Neural progenitor cell (in vitro differentiated cells): ENCODE results near the gene MAMSTR. TPM values are rescaled to one million over a fixed set of nuclear protein-coding genes. Genes with fewer than 3 reads are reported as not detected.

ENCODE experiments used
- DNase-seq: peaks from one replicate; pipeline ENCODE4 v3.0.0-alpha.2; 2016; ENCODE audit warnings: low spot score
- H2AFZ ChIP-seq: fragments of 200-600 bp; sonication (generic); replicated peaks from 2 replicates; pipeline ENCODE4 v1.6.1; 2016; ENCODE audit warnings: antibody characterized with exemption
- H3F3A ChIP-seq: fragments of 200-600 bp; sonication (generic); 2 replicates; pipeline ENCODE4 v1.6.1; 2016; ENCODE audit warnings: antibody characterized with exemption, low read depth
- H3K27ac ChIP-seq: fragments of 200-600 bp; sonication (generic); 2 replicates; pipeline ENCODE4 v1.5.1; 2016; ENCODE audit warnings: mild to moderate bottlenecking
- H3K27me3 ChIP-seq: fragments of 200-600 bp; sonication (generic); 2 replicates; pipeline ENCODE4 v1.6.1; 2016; ENCODE audit warnings: mild to moderate bottlenecking, moderate library complexity
- H3K36me3 ChIP-seq: fragments of 200-600 bp; sonication (generic); 2 replicates; pipeline ENCODE4 v1.5.1; 2016
- H3K4me1 ChIP-seq: fragments of 200-600 bp; sonication (generic); 2 replicates; pipeline ENCODE4 v1.6.1; 2016; ENCODE audit warnings: mixed run types
- H3K4me2 ChIP-seq: fragments of 200-600 bp; sonication (generic); 2 replicates; pipeline ENCODE4 v1.6.1; 2016
- H3K4me3 ChIP-seq: fragments of 200-600 bp; sonication (generic); 2 replicates; pipeline ENCODE4 v1.5.1; 2016
- H3K79me2 ChIP-seq: fragments of 200-600 bp; sonication (generic); 2 replicates; pipeline ENCODE4 v1.6.1; 2016; ENCODE audit warnings: low read depth
- H3K9ac ChIP-seq: fragments of 200-600 bp; sonication (generic); 2 replicates; pipeline ENCODE4 v1.6.1; 2016
- H3K9me3 ChIP-seq: fragments of 200-600 bp; sonication (generic); 2 replicates; pipeline ENCODE4 v1.5.1; 2016; ENCODE audit warnings: low read depth
- H4K20me1 ChIP-seq: fragments of 200-600 bp; sonication (generic); 2 replicates; pipeline ENCODE4 v1.6.1; 2016; ENCODE audit warnings: low read depth
- H3K27ac Mint-ChIP-seq: 3 replicates; pipeline ENCODE4 v1.8.0; 2021; ENCODE audit warnings: mixed read lengths
- H3K27me3 Mint-ChIP-seq: 2 replicates; pipeline ENCODE4 v1.8.0; 2022; ENCODE audit warnings: low read depth, mild to moderate bottlenecking, inconsistent platforms, moderate library complexity, mixed read lengths; ENCODE audit not compliant: insufficient read depth
- H3K36me3 Mint-ChIP-seq: 3 replicates; pipeline ENCODE4 v1.8.0; 2021; ENCODE audit warnings: mixed read lengths
- H3K4me1 Mint-ChIP-seq: 3 replicates; pipeline ENCODE4 v1.8.0; 2021; ENCODE audit warnings: mixed read lengths
- H3K4me3 Mint-ChIP-seq: 3 replicates; pipeline ENCODE4 v1.8.0; 2021; ENCODE audit warnings: mild to moderate bottlenecking, moderate library complexity, mixed read lengths
- H3K9me3 Mint-ChIP-seq: 3 replicates; pipeline ENCODE4 v1.8.0; 2020; ENCODE audit warnings: mixed read lengths
- EZH2 ChIP-seq: fragments of 200-600 bp; sonication (generic); IDR thresholded peaks from 2 replicates; pipeline ENCODE4 v1.6.1; 2017; ENCODE audit warnings: antibody characterized with exemption, mild to moderate bottlenecking, moderate library complexity
- EZH2phosphoT487 ChIP-seq: fragments of 200-600 bp; sonication (generic); IDR thresholded peaks from 2 replicates; pipeline ENCODE4 v1.6.1; 2017; ENCODE audit warnings: antibody characterized with exemption
- total RNA-seq: library from RNA; depleted of rRNA; stranded (reverse); fragments of >200 nt; gene quantifications from 2 replicates; pipeline ENCODE4 v1.2.3, GENCODE V29; 2015; ENCODE audit warnings: low replicate concordance
- TF ChIP-seq, protein P1 (sequence below): fragments of 200-600 bp; sonication (generic); IDR thresholded peaks from 2 replicates; pipeline ENCODE4 v1.5.1; 2017; ENCODE audit warnings: antibody characterized with exemption, mild to moderate bottlenecking

MAMSTR gene
- total RNA-seq, 1 donor from 2014 or later: 1.2 TPM

DNA sequence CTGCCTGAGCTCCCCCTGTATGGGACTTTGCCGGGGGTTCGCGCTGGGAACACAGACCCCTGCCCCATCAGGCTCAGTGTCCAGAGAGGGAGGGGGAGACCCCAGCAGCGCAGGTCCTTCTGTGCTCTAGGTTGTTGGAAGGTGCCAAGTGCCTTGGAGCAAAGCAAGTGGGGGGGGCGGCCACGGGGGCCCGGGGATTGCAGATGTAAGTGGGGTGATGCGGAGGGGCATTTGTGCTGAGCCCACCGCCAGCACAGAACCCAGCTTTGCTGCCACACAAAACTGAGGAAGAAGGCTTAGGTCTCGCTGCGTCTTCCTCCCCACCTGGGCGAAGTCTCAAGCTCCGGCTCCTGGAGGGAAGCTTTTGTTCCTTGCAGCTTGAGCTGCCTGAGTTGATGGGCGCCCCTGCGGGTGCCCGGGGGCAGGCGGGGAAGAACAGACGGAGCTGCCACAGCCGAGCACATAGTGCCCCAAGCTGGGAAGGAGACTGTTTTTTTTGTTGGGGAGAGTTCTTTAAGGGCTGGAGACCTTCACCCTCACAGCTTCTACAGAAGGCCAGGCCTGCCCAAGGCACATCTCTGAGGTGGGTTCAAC lies 45.2 kb downstream of the MAMSTR start:
- no peak overlapping the region for H2AFZ ChIP-seq
- peak; percentile 39 for DNase-seq
- H3K9me3 ChIP-seq: no peaks in the 10 kb centered on the region
- no peaks in the 10 kb centered on the region for H3K36me3 ChIP-seq
- Mint-ChIP-seq H3K9me3 (peaks cover 6% of the 10 kb centered on the region), H3K27ac (no peak overlapping the region), H3K4me3 (no peak overlapping the region), H3K27me3 (peaks cover 4% of the 10 kb centered on the region), H3K36me3 (no peaks in the 10 kb centered on the region), H3K4me1 (peaks cover 35% of the 10 kb centered on the region)
- H3K79me2 ChIP-seq: no peaks in the 10 kb centered on the region
- TF ChIP-seq EZH2 (no peak), EZH2phosphoT487 (no peak)
- TF ChIP-seq, protein P1, sequence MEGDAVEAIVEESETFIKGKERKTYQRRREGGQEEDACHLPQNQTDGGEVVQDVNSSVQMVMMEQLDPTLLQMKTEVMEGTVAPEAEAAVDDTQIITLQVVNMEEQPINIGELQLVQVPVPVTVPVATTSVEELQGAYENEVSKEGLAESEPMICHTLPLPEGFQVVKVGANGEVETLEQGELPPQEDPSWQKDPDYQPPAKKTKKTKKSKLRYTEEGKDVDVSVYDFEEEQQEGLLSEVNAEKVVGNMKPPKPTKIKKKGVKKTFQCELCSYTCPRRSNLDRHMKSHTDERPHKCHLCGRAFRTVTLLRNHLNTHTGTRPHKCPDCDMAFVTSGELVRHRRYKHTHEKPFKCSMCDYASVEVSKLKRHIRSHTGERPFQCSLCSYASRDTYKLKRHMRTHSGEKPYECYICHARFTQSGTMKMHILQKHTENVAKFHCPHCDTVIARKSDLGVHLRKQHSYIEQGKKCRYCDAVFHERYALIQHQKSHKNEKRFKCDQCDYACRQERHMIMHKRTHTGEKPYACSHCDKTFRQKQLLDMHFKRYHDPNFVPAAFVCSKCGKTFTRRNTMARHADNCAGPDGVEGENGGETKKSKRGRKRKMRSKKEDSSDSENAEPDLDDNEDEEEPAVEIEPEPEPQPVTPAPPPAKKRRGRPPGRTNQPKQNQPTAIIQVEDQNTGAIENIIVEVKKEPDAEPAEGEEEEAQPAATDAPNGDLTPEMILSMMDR: no peak
- H3K9ac ChIP-seq: no peak overlapping the region
- H3K4me2 ChIP-seq: peak overlapping the region; percentile 33
- peaks cover 9% of the 10 kb centered on the region for H3F3A ChIP-seq
- peaks cover 25% of the 10 kb centered on the region for H3K4me1 ChIP-seq
- H4K20me1 ChIP-seq: no peaks in the 10 kb centered on the region
- H3K27ac ChIP-seq: no peak overlapping the region
- H3K4me3 ChIP-seq: no peak overlapping the region
- peaks cover 16% of the 10 kb centered on the region for H3K27me3 ChIP-seq

DNA sequence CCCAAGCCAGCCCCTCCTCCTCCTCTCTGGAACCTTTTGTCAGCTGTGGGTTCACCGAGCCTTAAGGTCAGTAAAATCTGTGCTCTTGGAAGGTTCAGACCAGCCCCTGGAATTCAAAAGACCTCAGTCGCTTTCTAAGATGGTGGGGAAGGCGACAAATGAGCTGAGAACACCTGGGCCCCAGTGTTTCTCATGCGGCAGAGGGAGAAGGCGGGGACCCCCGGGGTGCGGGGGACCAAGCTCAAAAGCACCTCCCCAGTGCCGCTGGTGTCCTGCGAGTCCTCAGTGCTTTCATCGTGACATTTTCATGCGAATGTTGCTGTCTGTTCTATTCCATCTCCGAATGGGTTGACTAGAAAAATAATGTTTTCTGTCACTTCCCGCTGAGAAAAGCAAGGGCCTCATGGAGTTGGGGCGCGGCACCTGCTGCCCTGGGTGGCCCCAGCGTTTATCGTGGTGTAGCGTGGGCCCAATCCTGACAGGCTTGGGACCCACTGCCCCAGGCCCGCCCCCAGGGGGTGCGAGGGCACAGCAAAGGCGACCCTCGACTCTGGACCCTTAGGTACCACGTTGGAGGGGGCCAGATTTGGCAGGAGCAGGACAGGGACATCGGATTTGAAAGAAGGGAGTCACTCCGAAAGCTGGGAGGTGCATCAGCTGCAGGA lies 46.0 kb downstream of the MAMSTR start:
- Histone ChIP-seq H3K27me3 (peaks cover 16% of the 10 kb centered on the region), H3K79me2 (no peaks in the 10 kb centered on the region), H3K27ac (no peak overlapping the region), H2AFZ (peak overlapping the region; percentile 19), H3K4me2 (peak overlapping the region; percentile 34), H3K9ac (no peak overlapping the region), H3K4me3 (no peak overlapping the region), H3K9me3 (no peaks in the 10 kb centered on the region), H3K4me1 (peaks cover 25% of the 10 kb centered on the region), H3K36me3 (no peaks in the 10 kb centered on the region), H4K20me1 (no peaks in the 10 kb centered on the region), H3F3A (peaks cover 9% of the 10 kb centered on the region)
- H3K36me3 Mint-ChIP-seq: no peaks in the 10 kb centered on the region
- no peak overlapping the region for H3K27ac Mint-ChIP-seq
- H3K4me3 Mint-ChIP-seq: peak overlapping the region; percentile 48
- no peak for DNase-seq
- TF ChIP-seq EZH2phosphoT487 (no peak), EZH2 (no peak)
- peaks cover 35% of the 10 kb centered on the region for H3K4me1 Mint-ChIP-seq
- peaks cover 8% of the 10 kb centered on the region for H3K27me3 Mint-ChIP-seq
- H3K9me3 Mint-ChIP-seq: peaks cover 6% of the 10 kb centered on the region

DNA sequence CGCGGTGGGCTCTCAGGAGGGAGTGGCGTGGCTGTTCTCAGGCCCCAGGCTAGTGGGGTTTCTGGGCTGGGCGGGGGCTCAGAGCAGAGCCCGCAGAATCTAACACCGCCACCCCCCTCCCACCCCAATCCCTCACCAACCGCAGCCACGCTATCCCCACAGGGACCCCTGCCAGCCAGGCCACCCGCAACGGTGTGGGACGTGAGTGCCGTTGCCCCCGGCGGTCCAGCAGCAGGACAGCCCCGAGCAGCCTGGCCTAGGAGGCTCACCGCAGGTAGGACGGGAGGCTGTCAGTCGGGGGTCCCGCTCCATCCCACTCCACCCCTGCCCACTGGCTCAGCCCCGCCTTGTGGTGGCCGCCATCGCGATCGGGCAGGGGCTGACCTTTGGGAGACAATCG lies 46.5 kb downstream of the MAMSTR start, which contains the start of gene NTN5:
Gene NTN5 (minus strand): TSS at position 24 of the 400 bp plus-strand sequence. CDS start 2,031 bp downstream, outside the sequence.
- no peaks in the 10 kb centered on the region for H3K9me3 ChIP-seq
- Mint-ChIP-seq H3K4me1 (peaks cover 35% of the 10 kb centered on the region), H3K9me3 (peaks cover 6% of the 10 kb centered on the region), H3K36me3 (no peaks in the 10 kb centered on the region), H3K4me3 (peak within 1 kb of the TSS; percentile 48), H3K27me3 (peaks cover 8% of the 10 kb centered on the region), H3K27ac (peak within 1 kb of the TSS; percentile 80)
- peaks cover 9% of the 10 kb centered on the region for H3F3A ChIP-seq
- H3K4me2 ChIP-seq: peak within 1 kb of the TSS; percentile 34
- no peak within 1 kb of the TSS for H3K9ac ChIP-seq
- no peak within 1 kb of the TSS for H3K4me3 ChIP-seq
- H3K79me2 ChIP-seq: no peaks in the 10 kb centered on the region
- H3K4me1 ChIP-seq: peaks cover 25% of the 10 kb centered on the region
- peak; percentile 22 for DNase-seq
- TF ChIP-seq EZH2: no peak
- TF ChIP-seq EZH2phosphoT487: no peak
- TF ChIP-seq, protein P1: no peak
- peaks cover 16% of the 10 kb centered on the region for H3K27me3 ChIP-seq
- H3K27ac ChIP-seq: no peak within 1 kb of the TSS
- H2AFZ ChIP-seq: peak within 1 kb of the TSS; percentile 19
- H4K20me1 ChIP-seq: no peaks in the 10 kb centered on the region
- no peaks in the 10 kb centered on the region for H3K36me3 ChIP-seq
